GM23338 (cell line): Measurements from ENCODE around the gene MAP1LC3B2. TPM values are rescaled to one million over a fixed set of nuclear protein-coding genes. Genes with fewer than 3 reads are reported as not detected.

Source experiments
- CREB1 ChIP-seq: fragments of 250-450 bp; sonication (Bioruptor Pico); IDR thresholded peaks from 2 replicates; pipeline ENCODE4 v1.5.0; 2020; ENCODE audit warnings: low read depth, mild to moderate bottlenecking, moderate library complexity
- ETS1 ChIP-seq: IDR thresholded peaks from 2 replicates; pipeline ENCODE4 v1.6.1; 2016; ENCODE audit warnings: antibody characterized with exemption
- EZH2 ChIP-seq: fragments of 200-600 bp; sonication (generic); IDR thresholded peaks from one replicate; pipeline ENCODE4 v1.8.0; 2017; ENCODE audit warnings: antibody characterized with exemption, mild to moderate bottlenecking, low read depth; ENCODE audit not compliant: unreplicated experiment
- JUNB ChIP-seq: IDR thresholded peaks from one replicate; pipeline ENCODE4 v1.6.1; 2016; ENCODE audit warnings: antibody characterized with exemption; ENCODE audit not compliant: unreplicated experiment
- REST ChIP-seq: IDR thresholded peaks from one replicate; pipeline ENCODE4 v1.6.1; 2018; ENCODE audit warnings: antibody characterized with exemption; ENCODE audit not compliant: unreplicated experiment
- STAT1 ChIP-seq: IDR thresholded peaks from one replicate; pipeline ENCODE4 v1.6.1; 2016; ENCODE audit warnings: antibody characterized with exemption; ENCODE audit not compliant: unreplicated experiment
- ZNF331 ChIP-seq: fragments of 250-450 bp; sonication (Bioruptor Pico); IDR thresholded peaks from 2 replicates; pipeline ENCODE4 v1.5.0; 2020; ENCODE audit warnings: low read depth, mild to moderate bottlenecking, moderate library complexity
- ZNF462 ChIP-seq: fragments of 250-450 bp; sonication (Bioruptor Pico); IDR thresholded peaks from 2 replicates; pipeline ENCODE4 v1.5.0; 2020; ENCODE audit warnings: mild to moderate bottlenecking, moderate library complexity
- polyA plus RNA-seq: library from polyadenylated mRNA; unstranded; fragments of >200 nt; fragmentation: Nextera tagmentation; extraction: Ambion mirVana; gene quantifications from 2 replicates; pipeline ENCODE4 v1.2.1, GENCODE V29; 2016
- total RNA-seq: library from RNA; depleted of rRNA; stranded (reverse); fragments of >200 nt; shearing (Covaris generic); gene quantifications from 2 replicates; pipeline ENCODE4 v1.2.3, GENCODE V29; 2014

Gene MAP1LC3B2
- total and polyA plus RNA-seq, 2 experiments from 2014 or later, result 1.3 to 6.7 TPM

GRCh38 chr12:116610971-116611541 is 51.9 kb downstream of the MAP1LC3B2 start (continued):
- TF ChIP-seq ZNF462 (CRISPR knock-in tag) (no peak), ZNF331 (CRISPR knock-in tag) (no peak), EZH2 (no peak), STAT1 (no peak), ETS1 (no peak), CREB1 (CRISPR knock-in tag) (no peak), JUNB (no peak), REST (no peak)
